ENCODE data around the gene BRSK2.
"Not testable (repeated sequence)": the region's sequence is repeated elsewhere in the genome, so short reads cannot be mapped to it uniquely, and the experiment has no call there.

Gene BRSK2

DNA sequence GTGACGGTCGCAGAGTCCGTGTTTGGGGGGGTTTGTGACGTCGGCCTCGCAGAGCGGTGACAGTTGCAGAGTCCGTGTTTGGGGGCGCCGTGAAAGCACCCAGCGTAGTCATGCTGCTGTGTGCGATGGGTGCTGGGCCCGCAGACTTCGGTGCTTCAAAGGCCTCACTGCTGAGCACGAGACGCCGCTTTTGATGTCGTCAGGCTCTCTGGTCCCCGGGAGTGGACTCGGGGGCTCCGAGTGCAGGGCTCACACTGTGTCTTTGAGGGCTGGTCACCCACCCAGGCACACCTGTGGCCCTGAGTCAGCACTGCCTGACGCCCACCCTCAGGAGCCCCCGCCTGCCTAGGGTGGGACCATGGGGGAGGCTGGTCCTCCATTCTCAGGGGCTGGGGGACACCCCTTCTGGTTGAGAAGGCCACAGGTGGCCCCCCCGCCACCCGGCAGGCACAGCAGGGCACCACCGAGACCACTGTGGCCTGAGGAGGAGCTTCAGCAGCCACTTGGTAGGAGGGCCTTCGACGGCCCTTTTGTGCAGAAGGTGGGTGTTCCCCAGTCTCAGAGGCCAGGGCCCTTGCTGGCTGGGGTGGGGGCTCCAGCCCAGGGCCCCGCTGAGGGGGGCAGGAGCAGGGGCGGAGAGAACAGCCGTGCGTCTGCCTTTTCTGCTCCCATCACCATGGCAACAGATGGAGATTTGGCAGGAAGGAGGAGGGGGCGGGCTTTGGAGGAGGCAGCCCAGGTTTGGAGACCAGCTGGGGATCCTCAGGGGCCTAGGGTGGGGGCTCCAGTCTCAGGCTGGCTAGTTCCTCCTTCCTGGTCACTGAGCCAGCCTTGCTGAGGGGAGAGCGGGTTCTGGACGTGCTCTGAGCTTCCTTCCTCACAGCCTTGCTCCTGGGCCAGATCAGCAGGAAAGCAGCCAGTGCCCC, 20.9 kb downstream of the BRSK2 start:
- DNase-seq, result no peak

DNA sequence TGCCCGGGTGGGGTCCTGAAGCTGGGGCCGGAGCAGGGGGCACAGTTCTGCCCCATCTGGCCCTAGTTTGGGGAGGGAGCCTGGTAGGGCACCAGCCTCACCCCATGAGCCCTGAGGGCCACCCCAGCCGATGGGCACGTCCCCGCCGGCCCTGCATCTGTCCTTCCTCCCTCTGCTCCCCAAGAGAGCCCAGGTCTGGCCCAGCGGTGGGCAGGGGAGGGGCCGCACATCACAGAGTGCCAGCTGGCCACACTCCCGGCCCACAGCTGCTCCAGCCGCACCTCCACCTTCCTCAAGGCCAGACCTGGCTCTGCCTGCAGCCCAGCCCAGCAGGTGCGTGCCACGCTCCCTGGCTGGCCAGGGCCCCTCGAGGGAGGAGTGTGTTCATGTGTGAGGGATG, 21.6 kb downstream of the BRSK2 start:
- no peak for DNase-seq

DNA sequence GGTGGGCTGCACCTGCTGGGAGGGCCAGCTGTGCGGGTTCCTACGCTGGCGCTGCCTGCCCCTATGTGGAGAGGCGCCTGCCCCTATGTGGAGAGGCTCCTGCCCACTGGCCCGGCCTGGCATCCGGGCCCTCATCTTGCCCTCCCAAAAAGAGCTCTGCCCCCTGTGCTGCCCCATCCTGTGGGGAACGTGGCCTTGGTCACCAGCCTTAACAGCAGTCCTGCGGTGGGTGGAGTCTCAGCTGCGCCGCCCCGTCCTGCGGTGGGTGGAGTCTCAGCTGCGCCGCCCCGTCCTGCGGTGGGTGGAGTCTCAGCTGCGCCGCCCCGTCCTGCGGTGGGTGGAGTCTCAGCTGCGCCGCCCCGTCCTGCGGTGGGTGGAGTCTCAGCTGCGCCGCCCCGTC, 22.0 kb downstream of the BRSK2 start:
- DNase-seq, result not testable (repeated sequence)

DNA sequence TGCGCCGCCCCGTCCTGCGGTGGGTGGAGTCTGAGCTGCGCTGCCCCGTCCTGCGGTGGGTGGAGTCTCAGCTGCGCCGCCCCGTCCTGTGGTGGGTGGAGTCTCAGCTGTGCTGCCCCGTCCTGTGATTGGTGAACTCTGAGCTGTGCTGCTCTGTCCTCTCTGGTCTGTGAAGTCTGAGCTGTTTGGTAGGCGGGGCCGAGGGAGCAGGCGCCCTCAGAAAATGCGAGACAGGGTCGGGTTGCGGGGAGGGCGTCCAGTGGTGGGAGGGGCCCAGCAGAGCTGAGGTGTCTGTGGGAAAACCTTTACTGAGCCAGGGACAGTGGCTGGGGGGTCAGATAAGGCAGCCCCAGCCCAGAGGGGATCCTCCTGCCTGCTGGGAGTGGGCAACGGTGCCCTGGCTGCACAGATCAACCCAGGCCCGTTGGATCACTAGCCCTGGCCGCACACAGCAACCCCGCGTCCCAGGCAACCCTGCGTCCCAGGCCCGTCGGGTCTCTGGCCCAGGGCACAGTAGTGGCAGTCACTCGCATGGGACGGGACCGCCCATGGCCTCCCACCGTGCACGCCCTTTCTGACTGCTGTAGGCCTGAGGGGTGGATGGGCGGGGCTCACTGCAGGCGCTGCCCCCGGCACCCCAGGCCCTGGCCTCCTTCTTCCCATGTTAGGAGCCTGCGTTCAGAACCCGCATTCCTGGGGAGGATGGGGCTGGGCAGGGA, 22.8 kb downstream of the BRSK2 start:
- no peak for DNase-seq

DNA sequence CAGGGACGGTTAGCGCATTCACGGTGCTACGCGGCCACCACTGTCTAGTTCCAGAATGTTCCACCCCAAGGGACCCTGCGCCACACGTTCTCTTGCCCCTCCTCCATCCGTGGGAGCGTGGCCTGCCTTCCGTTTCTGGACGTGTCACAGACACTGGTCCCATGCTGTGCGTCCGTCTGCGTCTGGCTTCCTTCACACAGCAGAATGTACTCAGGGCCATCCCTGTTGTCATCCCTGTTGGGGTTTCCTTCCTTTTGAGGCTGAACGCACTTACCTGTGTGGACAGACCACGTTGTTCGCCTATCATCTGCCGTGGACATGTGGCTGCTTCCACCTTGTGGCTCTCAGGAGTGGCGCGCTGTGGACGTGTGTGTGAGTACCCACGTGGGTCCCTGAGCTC, 24.9 kb downstream of the BRSK2 start:
- no peak for DNase-seq

DNA sequence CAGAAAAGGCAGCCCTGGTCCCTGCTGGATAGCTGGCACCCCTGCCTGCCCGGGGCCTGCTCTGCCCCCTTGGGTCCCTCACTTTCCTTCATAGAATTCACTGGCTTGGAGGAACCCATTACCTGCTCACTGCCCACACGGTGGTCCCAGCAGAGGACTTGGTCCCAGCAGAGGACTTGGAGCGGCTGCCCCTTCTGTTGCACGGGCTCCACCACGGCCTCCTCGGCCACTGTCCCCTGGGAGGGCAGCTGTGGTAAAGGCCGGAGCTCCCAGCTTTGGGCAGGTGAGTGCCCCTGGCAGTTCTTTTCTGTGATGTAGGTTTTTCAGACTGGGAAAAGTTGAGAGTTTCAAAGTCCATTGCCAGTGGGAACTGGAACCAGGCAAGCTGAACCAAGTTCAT, 25.9 kb downstream of the BRSK2 start:
- no peak for DNase-seq

DNA sequence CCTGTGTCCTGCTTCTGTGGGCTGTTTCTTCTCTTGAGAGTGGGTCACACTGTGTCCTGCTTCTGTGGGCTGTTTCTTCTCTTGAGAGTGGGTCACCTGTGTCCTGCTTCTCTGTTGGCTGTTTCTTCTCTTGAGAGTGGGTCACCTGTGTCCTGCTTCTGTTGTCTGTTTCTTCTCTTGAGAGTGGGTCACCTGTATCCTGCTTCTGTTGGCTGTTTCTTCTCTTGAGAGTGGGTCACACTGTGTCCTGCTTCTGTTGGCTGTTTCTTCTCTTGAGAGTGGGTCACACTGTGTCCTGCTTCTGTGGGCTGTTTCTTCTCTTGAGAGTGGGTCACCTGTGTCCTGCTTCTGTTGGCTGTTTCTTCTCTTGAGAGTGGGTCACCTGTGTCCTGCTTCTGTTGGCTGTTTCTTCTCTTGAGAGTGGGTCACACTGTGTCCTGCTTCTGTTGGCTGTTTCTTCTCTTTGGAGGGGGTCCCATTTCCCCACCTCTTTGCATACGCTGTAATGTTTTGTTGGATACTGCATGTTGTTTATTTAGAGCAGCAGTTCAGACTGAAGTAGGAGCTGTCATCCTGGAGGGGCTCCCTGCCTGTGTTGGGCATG, 28.6 kb downstream of the BRSK2 start:
- DNase-seq, result not testable (repeated sequence)

DNA sequence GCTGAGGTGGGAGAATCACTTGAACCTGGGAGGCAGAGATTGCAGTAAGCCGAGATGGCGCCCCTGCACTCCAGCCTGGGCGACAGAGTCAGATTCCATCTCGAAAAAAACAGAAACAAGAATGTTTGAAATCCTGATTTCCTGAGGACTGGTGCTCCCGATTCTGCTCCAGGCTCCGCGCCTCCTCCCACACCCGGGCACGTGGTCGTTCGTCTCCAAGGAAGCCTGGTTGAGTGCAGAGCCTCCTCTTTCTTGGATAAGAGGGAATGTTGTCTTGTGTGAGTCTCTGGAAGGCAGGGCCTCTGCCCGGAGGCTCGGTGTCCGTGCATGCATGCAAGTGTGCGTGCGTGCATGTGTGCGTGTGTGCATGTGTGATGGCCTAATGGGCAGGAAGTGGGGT, 30.1 kb downstream of the BRSK2 start:
- DNase-seq, result no peak

DNA sequence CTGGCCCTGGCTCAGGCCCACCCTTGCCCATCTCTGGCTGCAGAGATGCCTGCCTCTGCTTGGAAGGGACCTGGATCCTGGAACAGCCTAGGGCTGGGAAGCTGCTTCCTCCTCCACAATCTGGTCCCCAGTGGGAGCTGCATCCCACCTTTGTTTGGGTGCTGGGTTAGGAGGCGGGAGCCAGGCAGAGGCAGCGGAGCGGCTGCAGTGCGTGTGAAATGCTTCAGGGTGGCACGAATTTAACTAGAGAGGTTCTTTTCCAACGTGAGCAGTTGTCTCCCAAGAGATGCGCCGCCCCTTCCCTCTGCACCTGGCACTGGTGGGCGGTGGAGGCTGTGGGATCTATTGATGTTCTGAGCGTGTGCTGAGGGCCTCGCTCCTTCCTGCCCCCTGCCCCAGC, 31.6 kb downstream of the BRSK2 start:
- no peak for DNase-seq

DNA sequence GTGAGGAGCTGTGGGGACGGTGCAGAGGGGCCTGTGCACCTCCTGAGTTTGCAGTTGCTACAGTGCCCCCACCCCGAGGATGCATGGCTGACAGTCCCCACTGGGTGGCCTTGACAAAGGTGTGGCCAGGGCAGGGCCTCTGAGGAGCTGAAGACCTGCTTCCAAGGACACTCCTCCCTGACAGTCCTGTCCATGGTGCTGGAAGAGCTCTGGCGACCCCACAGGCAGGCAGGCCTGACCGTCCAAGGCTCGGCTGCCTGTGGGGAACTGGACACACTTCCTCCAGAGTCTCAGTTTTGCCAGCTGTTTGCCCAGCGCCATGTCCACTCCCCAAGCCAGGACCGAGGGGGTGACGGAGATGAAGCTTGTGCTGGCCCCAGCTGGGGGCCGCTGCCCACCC, 32.7 kb downstream of the BRSK2 start:
- DNase-seq, result no peak

DNA sequence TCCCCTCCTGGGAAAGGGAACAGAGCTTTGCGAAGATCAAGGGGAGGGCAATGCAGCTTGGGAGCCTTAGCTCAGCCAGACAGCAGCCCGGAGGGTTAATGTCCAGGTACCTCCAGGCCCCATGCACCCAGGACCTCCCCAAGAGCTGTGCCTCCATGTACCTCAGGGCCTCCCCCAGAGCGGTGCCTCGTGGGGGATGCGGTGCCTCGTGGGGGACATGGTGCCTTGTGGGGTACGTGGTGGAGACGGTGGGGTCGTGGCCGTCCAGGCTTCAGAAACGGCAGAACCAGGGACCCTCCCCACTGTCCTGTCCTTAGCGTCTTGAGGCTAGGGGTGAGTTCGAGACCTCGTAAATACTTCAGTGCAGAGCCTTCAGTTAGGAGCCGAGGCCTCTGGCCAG, 33.2 kb downstream of the BRSK2 start:
- no peak for DNase-seq

DNA sequence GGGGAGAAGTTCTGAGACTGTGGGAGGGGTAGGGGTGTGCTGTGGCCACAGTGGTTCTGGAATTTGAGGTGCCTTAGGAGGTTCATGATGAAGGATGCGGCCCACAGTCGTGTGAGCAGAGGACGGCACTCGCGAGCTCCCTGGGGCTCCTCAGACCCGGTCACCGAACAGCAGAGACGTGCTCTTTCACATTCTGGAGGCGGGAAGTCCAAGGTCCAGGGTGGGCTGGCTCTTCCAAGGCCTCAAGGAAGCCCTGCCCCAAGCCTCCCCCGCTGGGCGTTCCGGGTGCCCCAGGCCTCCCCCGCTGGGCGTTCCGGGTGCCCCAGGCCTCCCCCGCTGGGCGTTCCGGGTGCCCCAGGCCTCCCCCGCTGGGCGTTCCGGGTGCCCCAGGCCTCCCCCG, 33.7 kb downstream of the BRSK2 start:
- not testable (repeated sequence) for DNase-seq

DNA sequence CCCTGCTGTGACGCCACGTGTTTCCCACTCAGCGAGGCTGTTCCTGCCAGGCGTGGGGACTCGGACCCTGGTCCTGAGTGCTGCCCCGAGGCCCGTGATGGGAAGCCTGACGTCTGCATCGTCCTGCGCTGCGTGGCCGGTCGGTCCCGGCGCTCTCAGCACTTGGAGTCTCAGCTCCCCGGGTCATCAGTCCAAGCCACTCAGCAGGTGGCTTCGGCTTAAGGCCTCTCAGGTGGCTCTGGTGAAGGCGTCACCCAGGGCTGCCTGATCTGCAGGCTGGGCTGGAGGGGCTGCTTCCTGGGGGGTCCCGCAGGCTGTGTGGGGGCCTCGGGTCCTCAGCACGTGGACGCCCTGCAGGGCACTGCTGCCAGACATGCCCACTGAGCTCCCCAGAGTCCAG, 35.3 kb downstream of the BRSK2 start:
- no peak for DNase-seq

DNA sequence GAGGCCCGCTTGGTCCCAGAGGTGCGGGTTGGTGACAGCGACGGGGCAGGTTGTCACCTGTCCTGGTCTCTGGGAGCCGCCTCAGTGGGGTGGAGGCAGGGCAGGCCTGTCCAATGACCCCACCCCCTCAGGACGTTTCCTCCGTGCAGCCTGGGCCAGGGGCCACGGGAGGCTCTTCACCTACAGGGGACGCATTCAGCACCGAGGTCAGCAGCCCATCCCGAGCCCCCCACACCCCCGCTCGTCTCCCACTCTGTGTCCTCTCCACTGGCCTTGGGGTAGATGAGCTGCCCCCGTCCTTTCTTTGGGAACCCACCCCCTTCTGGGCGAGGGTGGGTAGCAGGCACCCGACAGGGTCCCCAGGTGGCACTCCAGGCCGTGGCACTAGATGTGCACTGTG, 35.7 kb downstream of the BRSK2 start:
- DNase-seq, result no peak

DNA sequence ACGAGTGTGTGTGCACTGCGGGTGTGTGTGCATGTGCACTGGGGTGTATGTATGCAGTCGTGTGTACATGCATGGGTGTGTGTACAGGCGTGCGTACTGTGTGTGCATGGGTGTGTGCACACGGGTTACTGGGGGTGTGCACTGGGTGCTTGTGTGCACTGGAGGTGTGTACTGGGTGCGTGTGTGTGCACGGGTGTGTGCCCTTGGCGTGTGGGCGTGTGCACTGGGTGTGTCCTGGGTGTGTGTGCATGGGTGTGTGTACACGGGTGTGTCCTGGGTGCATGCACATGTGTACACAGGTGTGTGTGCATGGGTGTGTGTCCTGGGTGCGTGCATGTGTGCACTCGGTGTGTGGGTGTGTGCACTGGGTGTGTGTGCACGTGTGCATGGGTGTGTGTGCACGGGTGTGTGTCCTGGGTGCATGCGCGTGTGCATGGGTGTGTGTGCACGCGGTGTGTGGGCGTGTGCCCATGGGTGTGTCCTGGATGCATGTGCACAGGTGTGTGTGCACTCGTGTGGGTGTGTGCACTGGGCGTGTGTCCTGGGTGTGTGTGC, 39.1 kb downstream of the BRSK2 start:
- no peak for DNase-seq

DNA sequence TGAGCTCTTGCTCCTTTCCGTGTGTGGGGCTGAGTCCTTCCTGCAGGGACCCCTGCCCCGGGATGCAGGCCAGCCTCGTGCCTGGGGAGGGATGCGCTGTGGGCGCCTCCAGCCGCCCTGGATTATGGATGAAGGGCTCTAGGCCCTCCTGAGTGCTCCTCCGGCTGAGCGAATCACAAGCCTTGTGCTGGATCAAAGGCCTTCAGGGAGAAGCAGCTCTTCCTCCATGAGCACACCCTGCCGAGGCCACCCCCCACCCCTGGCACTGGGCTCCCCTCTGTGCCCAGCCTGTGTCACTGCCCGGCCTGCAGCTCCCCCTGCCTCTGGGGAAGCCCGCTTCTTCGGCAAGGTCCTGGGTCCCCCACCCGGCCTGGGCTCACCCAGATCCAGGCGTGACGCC, 43.8 kb downstream of the BRSK2 start:
- no peak for DNase-seq

DNA sequence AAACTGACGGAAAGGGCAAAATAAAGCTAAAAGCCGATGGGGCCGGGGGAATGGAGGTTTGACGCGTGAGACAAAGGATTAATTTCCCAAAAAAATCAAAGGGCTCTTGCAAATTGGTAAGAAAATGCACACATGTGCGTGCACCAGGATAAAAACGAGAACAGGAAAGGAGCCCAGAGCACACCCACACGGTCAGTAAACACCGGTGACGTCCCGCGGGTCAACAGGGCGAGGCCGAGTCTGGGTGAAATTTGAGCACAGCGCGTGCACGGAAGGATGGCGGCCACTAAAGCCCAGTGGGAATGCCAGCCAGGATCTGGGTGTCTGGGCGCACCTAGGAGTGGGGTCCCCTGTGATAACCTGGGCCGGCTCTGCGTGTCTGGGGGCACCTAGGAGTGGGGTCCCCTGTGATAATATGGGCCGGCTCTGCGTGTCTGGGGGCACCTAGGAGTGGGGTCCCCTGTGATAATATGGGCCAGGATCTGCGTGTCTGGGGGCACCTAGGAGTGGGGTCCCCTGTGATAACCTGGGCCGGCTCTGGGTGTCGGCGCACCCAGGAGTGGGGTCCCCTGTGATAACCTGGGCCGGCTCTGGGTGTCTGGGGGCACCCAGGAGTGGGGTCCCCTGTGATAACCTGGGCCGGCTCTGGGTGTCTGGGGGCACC, 44.4 kb downstream of the BRSK2 start:
- DNase-seq, result no peak

DNA sequence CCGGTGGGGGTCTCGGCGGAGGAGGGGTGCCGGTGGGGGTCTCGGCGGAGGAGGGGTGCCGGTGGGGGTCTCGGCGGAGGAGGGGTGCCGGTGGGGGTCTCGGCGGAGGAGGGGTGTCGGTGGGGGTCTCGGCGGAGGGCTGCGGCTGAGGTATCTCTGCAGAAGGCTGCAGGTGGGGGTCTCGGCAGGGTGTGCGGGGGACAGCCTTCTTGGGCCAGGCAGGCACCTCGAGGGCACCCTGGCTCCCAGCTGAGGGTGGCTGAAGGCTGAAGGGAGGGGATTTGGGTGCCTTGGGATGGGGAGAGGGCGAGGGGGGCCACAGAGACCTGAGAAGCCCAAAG, 45.7 kb downstream of the BRSK2 start:
- DNase-seq, result not testable (repeated sequence)

DNA sequence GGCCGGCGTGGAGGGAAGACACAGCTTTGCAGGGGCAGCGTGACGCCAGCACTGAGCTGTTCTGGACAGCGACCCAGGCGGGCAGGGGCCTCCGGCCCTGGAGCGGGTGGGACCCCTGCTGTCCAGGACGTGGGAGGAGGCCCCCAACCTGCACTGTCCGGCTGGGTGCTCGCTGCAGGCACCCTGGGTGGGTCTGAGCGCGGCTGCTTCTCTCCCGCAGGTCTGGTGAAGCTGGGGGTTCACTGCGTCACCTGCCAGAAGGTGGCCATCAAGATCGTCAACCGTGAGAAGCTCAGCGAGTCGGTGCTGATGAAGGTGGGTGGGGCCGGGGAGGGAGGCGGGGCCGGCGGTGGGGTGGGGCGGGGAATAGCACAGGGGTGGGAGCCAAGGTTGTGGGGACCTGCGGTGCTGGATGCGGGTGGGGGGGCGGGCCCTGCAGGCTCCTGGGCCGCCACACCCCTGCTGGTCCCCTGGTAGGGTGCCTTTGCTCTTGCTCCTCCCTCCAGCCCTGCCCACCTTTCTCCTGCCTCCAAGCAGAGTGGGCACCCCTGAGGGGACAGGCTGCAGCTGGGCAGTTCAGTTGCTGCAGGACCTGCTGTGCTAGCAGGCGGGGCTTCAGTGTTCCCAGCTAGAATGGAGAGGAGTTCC, 46.2 kb downstream of the BRSK2 start:
- no peak for DNase-seq

DNA sequence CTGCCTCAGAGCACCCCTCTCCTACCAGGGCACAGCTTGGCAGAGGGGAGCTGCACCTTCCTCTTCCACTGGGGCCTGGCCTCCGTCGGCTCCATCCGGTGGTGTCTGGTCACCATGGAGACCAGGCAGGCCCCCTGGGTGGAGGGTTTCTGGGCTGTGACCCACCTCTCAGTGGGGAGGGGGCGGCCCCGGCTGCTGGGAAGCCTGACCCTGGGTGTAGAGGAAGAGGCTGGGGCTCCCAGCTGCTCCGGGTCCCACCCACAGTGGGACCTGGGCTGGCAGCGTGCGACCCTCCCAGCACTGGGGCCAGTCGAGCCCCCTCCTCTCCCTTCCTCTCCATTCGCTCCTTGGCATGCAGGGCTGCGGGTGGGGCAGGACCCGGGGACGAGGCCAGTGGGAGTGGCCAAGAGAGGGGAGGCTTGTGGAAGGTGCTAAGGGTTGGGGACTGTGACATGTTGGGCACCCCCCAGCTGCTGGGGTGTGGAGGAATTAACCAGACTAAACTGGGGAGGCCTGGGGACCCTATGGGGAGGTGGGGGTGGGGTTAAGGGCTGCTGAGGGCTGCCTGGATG, 46.8 kb downstream of the BRSK2 start:
- DNase-seq, result no peak

DNA sequence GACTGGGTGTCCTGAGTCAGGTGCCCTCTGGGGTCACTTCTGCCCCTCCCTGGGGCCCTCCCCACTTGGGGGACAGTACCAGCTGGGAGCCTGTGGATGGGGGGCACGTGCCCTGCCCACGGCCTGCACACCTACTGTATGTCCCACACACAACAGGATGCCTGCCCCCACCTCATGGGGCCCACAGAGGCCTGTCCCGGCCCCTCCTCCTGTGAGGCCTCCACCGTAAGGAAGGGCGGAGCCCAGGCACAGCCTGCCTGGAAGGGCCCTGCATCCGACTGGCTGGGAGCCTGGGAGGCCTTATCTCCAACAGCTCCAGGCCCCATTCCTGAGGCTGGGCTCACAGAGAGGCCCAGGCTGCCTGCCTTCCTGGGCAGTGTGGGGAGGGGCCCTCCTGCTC, 47.8 kb downstream of the BRSK2 start:
- DNase-seq, result no peak

DNA sequence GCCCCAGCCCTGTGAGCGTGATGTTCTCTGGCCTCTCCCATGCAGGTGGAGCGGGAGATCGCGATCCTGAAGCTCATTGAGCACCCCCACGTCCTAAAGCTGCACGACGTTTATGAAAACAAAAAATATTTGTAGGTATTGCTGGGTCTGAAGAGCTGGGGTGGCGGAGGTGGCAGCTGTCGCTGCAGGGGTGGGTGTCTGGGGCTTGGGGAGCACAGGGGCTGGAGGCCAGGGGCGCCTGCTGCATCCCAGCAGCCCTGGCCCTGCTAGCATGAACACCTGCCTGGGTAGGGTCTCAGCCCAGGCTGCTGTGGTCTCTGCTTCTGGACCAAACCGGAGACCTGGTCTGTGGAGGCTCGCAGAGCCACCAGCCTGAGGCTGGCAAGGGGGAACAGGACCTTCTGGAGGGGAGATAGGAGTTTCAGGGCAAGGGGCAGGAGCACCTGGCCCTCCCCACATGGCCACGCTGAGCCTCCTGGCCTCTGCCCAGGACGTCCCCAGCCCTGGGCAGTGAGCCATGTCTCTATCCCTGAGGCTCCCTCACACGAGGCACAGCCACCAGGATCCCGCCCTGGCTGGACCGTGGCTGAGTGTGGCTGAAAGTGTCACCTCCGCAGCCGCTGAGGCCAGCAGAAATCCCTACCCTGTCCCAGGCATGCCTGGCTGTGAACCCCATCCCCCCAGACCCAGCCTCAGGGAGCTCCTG, 48.7 kb downstream of the BRSK2 start:
- no peak for DNase-seq
